Measurements from ENCODE around the gene LDLRAD4.

- TF ChIP-seq TAF1 (IDR thresholded peaks at IDR 0.05; ENCODE audit: low read depth): no peak
- TF ChIP-seq CREB1 (IDR thresholded peaks at IDR 0.05; ENCODE audit: low read depth): no peak
These were observed 220.9 kb downstream of the LDLRAD4 start for GRCh38 chr18:13439461-13439860.
